ENCODE results near the gene LRRC4B.

Gene LRRC4B

DNA sequence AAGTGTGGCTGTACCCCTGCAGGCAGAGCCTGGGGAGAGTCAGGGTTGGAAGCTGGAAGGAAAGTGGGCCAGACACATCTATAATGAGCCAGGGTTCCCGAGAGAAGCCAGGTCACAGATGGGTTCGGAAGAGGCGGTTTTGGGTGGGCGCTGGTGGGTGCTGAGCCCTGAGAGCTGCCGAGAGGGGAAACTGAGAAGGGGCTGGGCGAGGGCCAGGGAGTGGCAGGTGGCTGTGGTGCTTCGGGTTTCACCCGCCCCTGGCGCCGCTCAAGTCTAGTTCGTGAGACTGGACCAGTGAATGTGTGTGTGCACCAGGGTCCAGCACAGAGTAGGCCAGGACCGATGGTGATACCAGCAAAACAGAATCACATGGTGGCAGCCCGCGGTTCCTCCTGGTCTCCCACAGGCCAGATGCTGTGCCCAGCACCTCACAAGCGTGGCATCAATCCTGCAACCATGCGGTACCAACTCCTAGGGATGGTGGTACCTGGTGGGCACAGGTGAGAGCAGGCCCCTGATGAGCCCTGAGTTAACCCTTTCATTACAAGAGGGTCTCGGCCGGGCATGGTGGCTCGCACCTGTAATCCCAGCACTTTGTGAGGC is 1.8 kb upstream of the LRRC4B start:
- no peak for DNase-seq

DNA sequence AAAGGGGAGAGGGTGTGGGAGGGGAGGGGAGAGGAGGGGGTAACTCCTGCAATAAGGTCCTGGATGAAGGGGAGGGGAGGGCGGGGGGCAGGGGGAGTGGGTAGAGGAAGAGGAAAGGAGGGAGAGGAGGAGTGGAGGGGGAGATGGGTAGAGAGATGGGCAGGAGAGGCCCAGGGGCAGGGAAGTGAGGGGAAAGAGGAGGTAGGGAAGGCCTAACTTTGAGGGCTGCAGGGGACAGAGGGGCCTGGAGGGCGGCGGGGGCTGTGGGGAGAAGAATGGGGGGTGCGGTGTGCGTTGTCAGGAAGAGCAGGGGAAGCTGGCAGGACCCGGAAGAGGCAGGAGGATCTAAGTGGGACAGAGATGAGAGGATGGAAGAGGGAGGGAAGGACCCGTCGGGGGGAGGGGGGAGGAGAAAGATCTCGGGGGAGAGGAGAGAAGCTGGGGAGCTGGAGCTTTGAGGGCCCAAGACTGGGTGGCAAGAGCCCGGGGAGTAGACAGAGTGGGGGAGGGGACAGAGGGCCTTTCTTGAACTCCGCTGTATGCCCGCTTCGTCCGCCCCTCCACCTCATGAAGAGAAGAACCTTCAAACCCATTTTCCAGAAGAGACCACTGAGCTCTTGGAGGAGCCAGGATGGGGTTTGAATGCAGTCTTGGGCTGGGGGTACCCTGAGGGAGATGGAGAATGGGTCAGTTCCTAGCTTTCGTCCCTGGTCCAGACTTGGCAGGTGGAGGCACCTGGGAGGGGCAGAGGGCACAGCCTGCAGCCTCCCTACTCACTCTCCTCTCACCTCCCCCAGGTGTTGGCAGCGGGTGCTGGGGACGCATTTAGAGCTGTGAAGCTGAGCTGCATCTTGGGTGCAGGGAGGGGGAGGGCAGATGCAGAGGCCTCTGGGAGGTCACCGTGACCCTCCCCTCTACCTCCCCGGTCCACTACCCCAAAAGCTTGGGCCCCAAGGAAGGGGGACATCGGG is 778 bp upstream of the LRRC4B start:
- no peak for DNase-seq

DNA sequence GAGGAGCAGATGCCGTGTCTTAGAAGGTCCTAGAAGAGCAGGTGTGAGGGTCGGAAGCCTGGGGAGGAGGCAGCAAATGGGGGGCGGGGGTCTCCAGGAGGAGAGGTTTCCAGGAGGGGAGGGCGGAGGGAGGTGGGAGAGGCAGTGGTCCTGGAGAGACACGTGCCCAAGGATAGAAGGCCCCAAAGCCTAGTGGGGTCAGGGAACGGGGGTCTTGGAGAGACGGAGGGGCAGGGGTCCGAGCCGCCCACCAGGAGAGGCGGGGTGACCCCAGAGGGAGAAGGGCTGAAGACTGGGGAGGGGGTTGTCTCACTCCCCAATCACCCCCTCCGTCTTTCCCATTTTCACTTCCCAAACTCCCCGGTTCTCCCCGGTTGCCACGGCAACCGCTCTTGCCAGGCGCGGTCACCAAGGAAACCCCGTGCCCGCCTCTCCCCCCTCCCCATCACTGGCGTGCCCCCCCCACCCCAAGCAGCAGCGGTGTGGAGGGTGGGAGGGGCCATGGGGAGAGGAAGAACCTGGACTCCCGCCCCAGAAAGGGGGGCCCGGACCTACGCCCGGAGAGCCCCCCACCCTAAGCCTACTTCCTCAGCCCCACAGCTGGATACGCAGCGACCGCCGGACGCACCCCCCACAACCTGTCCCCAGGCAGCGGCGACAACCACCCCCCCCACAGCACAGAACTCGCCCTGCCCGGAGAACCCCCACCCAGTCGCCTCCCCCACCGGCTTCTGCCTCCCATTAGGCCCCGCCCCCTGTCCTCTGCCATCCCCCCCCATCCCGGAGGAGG is 988 bp downstream of the LRRC4B start:
- peak; percentile 29 to 68 for DNase-seq

DNA sequence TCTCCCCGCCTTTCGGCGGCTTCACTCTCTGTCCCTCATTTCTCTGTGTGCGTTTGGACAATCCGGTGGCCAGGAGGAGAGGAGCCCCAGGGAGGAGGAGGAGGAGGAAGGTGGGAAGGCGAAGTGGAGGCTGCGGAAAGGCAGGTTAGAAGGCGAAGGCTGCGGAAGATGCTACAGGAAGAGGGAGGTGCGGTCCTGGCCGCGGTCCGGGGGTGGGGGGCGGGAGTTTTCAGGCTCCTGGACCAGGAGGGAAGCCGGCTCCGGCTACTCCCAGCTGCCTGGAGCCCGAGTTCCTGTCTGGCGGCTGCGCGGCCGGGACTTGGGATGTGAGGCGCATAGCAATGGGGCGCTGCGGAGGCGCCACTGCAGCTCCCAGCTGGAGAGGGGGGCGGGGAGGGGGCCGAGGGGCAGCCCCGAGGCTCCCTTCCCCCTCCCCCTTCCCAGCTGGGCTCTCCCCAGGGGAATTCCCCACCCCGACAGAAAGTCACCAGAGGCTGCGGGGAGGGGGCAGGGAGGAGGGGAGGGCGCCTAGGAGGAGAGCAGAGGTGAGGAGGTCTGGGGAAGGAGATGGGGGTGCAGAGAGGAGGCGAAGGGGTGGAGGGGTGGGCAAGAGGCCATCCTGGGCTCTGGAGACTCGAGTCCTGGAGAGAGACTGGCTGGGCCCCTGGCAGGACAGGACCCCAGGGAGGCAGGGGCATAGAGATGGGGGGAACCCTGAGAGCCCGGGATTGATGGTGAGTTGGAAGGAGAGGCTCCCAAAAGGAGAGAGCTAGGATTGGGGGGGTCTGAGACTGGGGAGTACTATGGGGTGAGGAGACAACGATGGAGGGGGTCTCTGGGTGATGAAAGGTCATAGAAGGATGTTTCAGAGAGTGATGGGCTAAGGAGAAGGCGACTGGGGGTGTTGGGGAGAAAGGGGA is 2.0 kb downstream of the LRRC4B start:
- DNase-seq: peak in 1 of 2 experiments; percentile 23

DNA sequence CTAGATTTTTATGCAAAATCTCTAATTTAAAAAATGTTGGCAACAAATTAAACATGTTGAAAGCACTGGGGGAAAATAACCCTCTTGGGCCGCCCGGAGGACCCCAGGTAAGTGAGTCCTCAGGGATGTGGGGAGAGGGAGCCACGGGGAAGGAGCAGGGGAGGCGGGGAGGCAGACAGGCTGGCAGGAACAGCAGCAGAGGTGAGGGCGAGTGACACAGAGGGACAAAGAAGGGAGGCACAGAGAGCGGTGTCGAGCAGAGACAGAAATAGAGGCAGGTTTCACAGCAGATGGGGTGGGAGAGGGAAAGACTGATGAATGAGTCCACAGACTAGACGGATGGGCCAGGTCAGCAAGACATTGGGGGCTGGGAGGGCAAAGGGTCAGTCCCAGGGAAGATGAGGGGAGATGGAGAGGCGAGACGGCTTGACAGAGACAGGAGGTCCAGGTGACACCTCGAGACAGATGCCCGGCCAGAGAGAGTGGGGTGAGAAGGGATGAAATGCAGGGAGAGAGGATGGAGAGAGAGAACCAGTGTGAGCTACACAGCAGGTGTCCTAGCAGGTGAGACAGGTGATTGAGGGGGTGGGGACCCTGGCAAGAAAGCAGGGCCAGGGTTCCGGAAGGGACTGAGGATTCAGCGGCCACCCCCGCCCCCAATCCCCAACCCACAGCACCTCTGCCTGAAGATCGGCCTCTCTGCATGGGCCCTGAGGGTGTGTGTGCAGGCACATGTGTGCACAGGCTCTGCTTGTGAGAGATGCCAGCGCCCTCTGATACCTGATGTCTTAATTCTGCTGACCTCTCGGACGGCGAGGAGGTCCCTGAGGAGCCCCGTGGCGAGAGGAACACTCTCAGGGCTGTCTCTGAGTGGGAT is 3.8 kb downstream of the LRRC4B start:
- DNase-seq: no peak

DNA sequence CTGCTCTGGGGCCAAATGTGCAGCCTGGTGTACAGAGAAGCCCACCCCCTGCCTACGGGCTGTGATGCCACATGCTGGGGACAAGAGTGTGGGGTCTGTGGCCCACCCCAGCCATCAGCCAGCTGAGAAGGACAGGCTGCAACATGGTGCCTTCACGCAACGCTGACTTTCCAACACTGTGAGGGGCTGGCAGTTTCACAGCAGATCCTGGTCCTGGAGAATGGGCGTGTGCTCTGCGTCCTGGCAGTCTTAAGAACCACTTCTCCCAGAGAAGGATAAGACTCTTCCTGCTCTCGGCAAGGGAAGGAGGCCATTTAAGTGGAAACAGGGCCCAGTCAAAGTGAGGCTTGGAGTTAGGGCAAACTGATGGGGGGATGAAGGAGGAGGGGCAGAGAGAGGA is 4.6 kb downstream of the LRRC4B start:
- no peak for DNase-seq

DNA sequence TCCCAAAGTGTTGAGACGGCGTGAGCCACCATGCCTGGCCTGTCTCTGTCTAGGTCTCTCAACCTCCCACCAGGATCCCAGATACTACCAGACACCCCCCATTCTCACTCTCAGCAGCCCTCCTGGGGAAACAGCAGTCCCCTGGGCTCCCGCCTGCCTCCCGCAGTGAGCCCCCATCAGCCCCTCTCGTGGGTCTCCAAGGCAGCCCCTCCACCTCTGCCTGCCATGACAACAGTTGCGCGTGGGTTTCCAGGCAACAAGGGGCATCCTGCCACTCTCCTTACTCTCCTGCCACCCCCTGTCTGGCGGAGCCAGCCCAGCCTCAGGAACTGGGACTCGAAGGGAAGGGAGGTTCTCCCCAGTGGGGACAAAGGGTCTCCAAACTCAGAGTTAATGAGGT is 5.2 kb downstream of the LRRC4B start:
- DNase-seq: no peak

DNA sequence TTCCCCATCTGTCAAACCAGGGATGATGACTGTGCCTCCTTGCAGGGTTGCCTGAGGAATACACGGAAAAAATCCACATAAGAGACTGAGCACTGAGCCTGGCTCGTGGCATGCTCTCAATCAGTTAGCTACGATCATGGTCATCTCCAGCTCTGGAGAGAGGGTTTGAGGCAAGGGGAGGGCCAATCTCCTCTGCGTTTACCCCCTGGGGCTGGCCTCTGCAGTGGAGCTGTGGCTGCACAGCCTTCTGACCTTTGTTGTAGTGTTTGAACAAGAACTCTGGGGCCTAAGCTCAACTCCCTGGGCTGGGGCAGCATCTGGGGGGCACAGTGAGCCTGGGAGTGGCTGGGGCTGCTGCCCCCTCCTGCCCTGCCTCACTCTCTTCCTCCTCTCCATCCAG is 5.9 kb downstream of the LRRC4B start:
- no peak for DNase-seq

DNA sequence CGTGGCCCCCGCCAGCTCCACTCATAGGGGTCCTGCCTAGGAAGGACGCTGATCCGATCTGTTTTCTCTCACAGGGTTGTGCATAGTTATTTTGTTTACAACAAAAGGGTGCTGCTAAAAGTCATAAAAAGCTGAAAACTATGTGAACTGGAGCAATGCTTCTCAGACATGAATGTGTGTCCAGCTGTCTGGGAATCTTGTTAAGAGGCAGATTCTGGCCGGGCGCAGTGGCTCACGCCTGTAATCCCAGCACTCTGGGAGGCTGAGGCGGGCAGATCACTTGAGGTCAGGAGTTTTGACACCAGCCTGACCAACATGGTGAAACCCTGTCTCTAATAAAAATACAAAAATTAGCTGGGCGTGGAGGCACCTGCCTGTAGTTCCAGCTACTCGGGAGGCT is 8.6 kb downstream of the LRRC4B start:
- no peak for DNase-seq

DNA sequence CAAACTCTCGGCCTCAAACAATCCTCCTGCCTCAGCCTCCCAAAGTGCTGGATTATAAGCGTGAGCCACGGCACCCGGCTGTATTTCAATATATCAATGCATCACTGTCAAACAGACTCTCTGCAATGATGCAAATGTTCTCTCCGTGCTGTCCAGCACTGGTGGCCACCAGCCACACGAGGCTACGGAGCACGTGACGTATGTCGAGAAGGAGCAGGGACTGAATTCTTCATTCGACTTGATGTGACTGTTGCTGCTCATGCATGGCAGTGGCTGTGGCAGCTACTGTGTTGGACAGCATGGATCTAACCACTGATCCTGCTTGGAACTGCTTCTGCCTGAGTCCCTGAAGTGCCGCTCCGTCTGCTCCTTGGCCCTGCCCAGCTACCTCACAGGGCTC is 9.8 kb downstream of the LRRC4B start:
- DNase-seq: no peak

DNA sequence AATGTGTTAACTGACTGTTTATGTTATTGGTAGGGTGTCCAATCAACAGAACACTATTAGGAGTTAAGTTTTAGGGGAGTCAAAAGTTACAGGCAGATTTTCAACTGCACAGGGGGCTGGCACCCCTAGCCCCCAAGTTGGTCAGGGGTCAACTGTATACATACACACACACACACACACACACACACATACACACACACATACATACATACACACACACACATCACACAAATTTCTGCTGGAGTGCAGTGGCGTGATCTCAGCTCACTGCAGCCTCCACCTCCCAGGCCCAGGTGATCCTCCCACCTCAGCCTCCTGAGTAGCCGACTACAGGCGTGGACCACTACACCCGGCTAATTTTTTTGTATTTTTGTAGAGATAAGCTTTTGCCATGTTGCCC is 10.2 kb downstream of the LRRC4B start:
- no peak for DNase-seq

DNA sequence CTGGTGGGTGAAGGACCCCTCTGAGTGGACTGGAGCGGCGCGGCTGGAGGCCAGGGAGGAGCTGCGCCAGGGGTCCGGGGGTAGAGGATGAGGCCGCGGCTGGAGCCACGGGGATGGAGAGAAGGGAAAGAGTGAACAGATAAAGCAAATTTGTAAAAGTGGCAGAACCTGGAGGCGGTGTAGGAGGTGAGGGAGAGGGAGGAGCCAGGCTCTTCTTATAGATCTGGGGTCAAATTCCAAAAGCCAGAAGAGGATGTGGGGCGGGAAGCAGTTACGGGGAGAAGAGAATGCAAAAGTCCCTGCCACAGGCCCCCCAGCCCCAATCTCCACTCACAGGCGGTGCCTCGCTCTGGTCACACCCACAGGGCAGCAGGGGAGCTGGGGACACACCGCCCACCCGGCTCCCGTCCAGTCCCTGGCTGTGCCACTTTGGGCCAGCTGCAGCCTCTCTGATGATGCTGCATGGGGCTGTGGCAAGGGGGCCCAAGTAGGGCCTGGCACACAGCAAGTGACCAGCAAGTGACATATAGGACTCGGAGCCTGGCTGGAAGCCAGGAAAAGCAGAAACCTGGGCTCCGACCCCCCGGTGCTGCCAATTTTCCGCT is 11.1 kb downstream of the LRRC4B start:
- DNase-seq: no peak

DNA sequence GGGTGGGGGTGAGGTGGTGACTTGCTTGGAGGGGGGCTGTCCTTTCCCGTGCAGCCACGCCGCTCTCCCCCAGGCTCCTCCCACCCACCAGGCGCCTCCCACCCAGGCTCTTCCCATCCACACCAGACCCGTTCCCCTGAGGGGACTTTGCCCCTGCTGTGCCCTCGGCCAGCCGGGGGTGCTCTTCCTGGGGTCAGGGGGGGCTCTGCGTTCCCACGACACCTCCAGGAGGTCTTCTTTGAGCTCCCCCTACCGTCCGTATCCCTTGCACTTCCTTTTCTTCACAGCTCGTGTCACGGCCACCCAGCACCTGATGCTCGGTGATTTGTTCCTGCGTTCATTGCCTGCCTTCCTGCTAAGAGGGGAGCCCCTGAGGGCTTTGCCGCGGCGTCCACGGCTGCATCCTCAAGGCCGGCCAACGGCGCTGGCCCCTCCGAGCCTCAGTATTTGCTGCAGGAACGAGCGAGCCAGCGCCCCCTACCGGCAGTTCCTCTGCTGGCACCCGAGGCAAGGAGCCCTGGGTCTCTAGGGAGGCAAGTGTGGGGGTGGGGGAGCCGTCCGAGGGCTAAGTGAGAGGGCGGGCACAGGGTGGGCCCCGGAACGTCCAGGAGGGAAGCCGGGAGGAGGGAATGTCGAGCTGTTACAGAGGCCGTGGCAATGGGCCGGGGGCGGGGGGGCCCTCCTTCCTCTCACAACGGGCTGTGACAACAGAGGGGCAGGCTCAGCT is 11.8 kb downstream of the LRRC4B start:
- peak; percentile 39 to 67 for DNase-seq

DNA sequence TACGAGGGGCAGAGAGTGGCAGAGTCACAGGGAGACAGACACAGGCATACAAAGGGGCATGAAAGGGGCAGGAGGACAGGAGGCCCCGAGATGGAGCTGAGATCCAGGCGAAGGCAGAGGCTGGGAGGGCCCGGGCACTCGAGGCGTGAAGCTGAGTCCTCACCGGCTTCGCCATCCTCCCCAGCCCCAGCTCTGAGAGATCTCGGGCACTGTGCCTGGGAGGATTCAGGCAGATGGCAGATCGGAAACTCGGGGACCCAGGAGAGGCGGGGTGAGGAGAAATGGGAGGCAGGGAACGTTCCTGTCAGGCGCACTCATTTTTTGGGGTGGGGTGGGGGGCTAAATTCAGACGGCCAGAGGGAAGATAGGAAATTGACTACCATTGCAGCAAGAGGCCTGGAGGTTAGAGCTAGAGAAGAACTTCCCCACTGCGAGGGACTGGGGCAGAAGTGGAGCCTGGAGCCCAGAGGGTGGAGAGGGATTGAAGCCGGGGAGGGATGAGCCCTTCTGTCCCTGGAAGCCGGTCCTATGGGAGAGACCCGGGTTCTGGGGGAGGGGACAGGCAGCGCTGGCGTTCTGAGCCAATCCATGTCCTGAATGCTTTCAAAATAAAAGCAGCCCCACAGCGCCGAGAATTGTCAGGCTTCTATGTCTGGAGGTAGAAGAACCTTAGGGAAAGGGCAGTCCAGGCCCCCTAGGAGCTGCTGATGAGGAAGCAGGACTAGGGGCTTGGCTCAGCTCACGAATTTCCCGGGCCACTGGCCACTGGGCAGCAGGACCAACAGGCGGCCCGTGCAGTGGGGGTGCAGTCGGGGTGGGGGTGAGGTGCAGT is 12.6 kb downstream of the LRRC4B start:
- peak; percentile 29 to 47 for DNase-seq

DNA sequence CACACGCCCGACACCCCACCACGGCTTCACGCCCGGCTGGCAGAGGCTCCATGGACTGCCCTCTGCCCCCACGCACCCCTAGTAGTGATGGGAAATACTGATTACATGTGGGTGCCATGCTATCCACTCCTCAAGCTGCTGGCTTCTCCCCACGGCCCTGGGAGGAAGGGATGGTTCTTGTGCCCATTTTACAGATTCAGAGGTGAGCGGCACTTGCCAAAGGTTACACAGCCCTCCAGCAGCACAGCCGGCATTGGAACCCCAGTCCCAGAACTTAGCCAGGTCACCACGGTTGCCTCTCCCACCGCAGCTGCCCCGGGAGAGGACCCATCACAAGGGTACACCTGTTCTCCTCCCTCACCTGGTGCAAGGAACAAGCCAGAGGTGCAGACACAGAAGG is 13.2 kb downstream of the LRRC4B start:
- DNase-seq: no peak

DNA sequence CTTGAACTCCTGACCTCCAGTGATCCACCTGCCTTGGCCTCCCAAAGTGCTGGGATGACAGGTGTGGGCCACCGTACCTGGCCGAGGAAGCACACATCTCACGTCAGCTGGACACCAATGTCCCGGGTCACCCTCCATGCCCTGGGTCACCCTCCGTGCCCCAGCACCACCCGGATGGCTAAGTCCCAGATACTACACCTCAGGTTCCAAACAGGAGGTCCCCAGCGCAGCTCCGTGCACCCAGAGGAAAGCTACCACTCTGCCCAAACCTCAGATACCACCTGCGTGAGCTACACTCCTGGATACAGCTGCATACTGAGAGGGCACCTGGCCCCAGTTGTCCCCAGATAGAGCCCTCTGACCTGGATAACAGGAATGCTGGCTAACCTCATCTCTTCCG is 14.0 kb downstream of the LRRC4B start:
- DNase-seq: no peak

DNA sequence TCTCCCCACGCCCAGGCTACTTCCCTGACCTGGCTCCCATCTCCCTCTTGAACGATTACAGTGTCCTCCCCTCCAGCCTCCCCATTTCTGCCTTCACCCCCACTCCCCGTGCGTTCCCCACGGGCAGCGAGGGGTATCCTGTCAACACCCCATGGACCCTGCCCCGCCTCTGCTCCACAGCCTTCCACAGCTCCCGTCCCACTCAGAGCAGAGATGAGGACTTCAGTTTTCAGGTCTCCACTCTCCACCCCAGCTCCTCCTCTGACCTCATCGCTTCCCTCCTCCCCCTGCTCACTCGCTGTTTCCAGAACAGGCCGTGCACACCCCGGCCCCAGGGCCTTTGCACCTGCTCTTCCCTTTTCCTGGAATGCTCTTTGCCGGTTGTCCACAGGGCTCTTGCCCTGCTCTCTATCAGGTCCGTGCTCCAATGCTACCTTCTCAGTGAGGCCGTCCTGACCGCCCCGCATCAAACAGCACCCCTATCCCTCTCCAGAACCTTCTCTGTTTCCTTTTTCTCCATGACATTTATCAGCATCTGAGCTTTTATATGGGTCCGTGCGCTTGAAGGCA is 15.0 kb downstream of the LRRC4B start:
- no peak for DNase-seq

DNA sequence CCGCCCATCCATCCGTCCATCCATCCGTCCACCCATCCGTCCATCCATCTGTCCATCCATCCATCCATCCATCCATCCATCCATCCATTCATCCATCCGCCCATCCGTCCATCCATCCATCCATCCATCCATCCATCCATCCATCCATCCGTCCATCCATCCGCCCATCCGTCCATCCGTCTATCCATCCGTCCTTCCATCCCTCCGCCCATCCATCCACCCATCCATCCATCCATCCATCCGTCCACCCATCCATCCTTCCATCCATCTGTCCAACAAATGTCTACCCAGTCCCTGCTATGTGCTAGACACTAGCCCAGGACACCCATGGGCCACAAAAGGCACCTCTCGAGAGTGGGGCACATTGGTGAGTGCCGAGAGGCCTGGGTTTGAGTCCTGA is 15.7 kb downstream of the LRRC4B start:
- no peak for DNase-seq

DNA sequence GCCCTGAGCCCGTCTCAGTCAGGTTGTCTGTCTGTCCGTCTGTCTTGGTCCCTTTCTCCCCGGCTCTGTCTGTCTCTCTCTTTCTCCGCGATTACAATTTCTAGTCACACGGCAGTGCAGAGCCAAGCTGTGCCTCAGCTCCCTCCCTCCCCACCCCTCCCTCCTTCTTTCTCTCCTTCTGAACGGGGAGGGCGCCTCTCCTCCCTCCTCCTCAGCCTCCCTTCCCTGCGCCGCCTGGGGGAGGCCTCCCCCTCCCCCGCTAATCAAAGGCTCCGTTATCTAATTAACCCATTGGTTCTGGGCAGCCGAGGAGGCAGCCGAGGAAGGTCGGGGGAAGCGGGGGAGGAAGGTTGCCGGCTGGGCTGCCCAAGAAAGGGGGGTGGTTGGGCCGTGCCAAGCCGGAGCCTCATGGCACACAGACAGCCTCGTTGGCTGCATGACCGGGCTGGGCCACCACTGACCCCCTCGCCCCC is 16.5 kb downstream of the LRRC4B start:
- DNase-seq: no peak
